ENCODE measurements around the gene CTCF. TPM values are rescaled to one million over a fixed set of nuclear protein-coding genes. Genes with fewer than 3 reads are reported as not detected.

CTCF gene
- total RNA-seq, 2 donors from 2014 or later: 27.6 to 27.8 TPM

- no peak for DNase-seq (ENCODE audit: low spot score)
- intact Hi-C loops (cut with DNase I): no loop called here
These were observed 116.2 kb downstream of the CTCF start for GRCh38 chr16:67678354-67679023.

GRCh38 chr16:67679935-67680897 is 117.9 kb downstream of the CTCF start:
- intact Hi-C loops (cut with DNase I): no loop called here
- no peak for DNase-seq (ENCODE audit: low spot score)

- intact Hi-C loops (cut with DNase I): no loop called here
- no peak for DNase-seq (ENCODE audit: low spot score)
These were observed 121.4 kb downstream of the CTCF start for GRCh38 chr16:67683767-67684166.

- no peak for DNase-seq (ENCODE audit: low spot score)
- intact Hi-C loops (cut with DNase I): no loop called here
These were observed 123.2 kb downstream of the CTCF start for GRCh38 chr16:67685388-67686112.

Other genes starting within 250 kb of the CTCF start
- not detected for gene KCTD19, start 235.8 kb upstream of the CTCF start, total RNA-seq
- gene LRRC36, start 235.7 kb upstream of the CTCF start, total RNA-seq: under 1 TPM in 1 of 2 donors, not detected in 1; 0.56 TPM
- gene TPPP3, start 169.0 kb upstream of the CTCF start, total RNA-seq: 10 to 100 TPM in 1 of 2 donors, 1 to 10 TPM in 1; 8.2 to 39.3 TPM
- 10 to 100 TPM; 10.7 to 11.3 TPM for gene ZDHHC1, start 146.0 kb upstream of the CTCF start, total RNA-seq
- 1 to 10 TPM in 1 of 2 donors, under 1 TPM in 1; 0.43 to 3.2 TPM for gene HSD11B2, start 131.4 kb upstream of the CTCF start, total RNA-seq
- 10 to 100 TPM; 56.7 to 73.4 TPM for gene ATP6V0D1, start 81.4 kb upstream of the CTCF start, total RNA-seq
- not detected for gene AGRP, start 79.0 kb upstream of the CTCF start, total RNA-seq
- gene RIPOR1, start 33.7 kb upstream of the CTCF start, total RNA-seq: 100 to 1,000 TPM in 1 of 2 donors, 10 to 100 TPM in 1; 92.5 to 123 TPM
- gene CARMIL2, start 82.6 kb downstream of the CTCF start, total RNA-seq: 1 to 10 TPM in 1 of 2 donors, under 1 TPM in 1; 0.67 to 1.8 TPM
- gene ACD, start 97.7 kb downstream of the CTCF start, total RNA-seq: 10 to 100 TPM; 13.3 to 16.0 TPM
- gene PARD6A, start 98.4 kb downstream of the CTCF start, total RNA-seq: 1 to 10 TPM; 2.9 to 4.6 TPM
- gene ENKD1, start 104.2 kb downstream of the CTCF start, total RNA-seq: 10 to 100 TPM; 12.2 to 12.6 TPM
- 1 to 10 TPM; 2.7 to 4.8 TPM for gene C16orf86, start 104.3 kb downstream of the CTCF start, total RNA-seq
- 10 to 100 TPM; 14.2 to 14.5 TPM for gene GFOD2, start 156.8 kb downstream of the CTCF start, total RNA-seq
- 10 to 100 TPM; 11.8 to 13.8 TPM for gene RANBP10, start 244.0 kb downstream of the CTCF start, total RNA-seq
- gene TSNAXIP1, start 244.4 kb downstream of the CTCF start, total RNA-seq: under 1 TPM; 0.37 to 0.52 TPM

All from posterior vena cava (tissue), 2 donors.